NCI-H1105 treated with DMSO at 0.1 percent for 48 hours (cell line): ENCODE data around the gene ANKRD40CL.

Experiments
- DNase-seq: peaks from one replicate; lab custom pipeline; 2025; lab: John Stamatoyannopoulos, UW

ANKRD40CL gene

DNA sequence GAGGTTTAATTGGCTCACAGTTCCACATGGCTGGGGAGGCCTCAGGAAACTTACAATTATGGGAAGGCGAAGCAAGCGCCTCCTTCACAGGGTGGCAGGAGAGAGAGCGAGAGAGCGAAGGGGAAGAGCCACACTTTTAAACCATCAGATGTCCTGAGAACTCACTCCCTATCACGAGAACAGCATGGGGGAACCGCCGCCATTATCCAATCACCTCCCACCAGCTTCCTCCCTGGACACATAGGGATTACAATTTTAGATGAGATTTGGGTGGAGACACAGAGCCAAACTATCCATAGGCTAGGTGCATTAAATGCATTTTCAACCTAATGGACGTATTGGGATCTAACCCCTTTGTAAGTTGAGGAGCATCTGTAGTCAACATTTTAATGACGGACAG, 54.7 kb downstream of the ANKRD40CL start:
- DNase-seq, result no peak
